ENCODE measurements around the gene PRSS37. TPM values are rescaled to one million over a fixed set of nuclear protein-coding genes. Genes with fewer than 3 reads are reported as not detected.

PRSS37 gene
- total RNA-seq (2014; rRNA removed; shearing (Covaris generic)): not detected in 2 replicates

GRCh38 chr7:141841385-141841784 lies at the start of gene PRSS37:
Gene PRSS37, minus strand, starts transcription at chr7:141841485. Its CDS starts 436 bp downstream, at chr7:141841049.
- Histone ChIP-seq H3K4me1 (no peaks in the 10 kb centered on the region), H3K36me3 (no peaks in the 10 kb centered on the region), H3K27ac (no peak within 1 kb of the TSS), H3K27me3 (no peaks in the 10 kb centered on the region), H3K9me3 (replicated peaks) (no peaks in the 10 kb centered on the region), H3K4me3 (no peak within 1 kb of the TSS)
- no peak for DNase-seq

GRCh38 chr7:141889321-141889720 lies 48.0 kb upstream of the PRSS37 start:
- no peak overlapping the region for H3K4me3 ChIP-seq

GRCh38 chr7:141884539-141885225 lies 43.4 kb upstream of the PRSS37 start:
- no peaks in the 10 kb centered on the region for H3K36me3 ChIP-seq
- H3K27me3 ChIP-seq: no peaks in the 10 kb centered on the region
- DNase-seq: no peak
- H3K4me1 ChIP-seq: no peaks in the 10 kb centered on the region
- H3K27ac ChIP-seq: no peak overlapping the region
- no peaks in the 10 kb centered on the region for H3K9me3 ChIP-seq (replicated peaks)
- no peak overlapping the region for H3K4me3 ChIP-seq

More at GRCh38 chr7:141889321-141889720, 48.0 kb upstream of the PRSS37 start:
- no peak for DNase-seq
- H3K27ac ChIP-seq: no peak overlapping the region
- no peaks in the 10 kb centered on the region for H3K36me3 ChIP-seq
- no peaks in the 10 kb centered on the region for H3K27me3 ChIP-seq
- no peaks in the 10 kb centered on the region for H3K9me3 ChIP-seq (replicated peaks)
- H3K4me1 ChIP-seq: no peaks in the 10 kb centered on the region

GRCh38 chr7:141880960-141881359 lies 39.7 kb upstream of the PRSS37 start:
- H3K27me3 ChIP-seq: no peaks in the 10 kb centered on the region; the same call in 1 of the 2 replicates
- no peaks in the 10 kb centered on the region for H3K9me3 ChIP-seq (replicated peaks)
- DNase-seq: no peak
- H3K36me3 ChIP-seq: no peaks in the 10 kb centered on the region
- no peak overlapping the region for H3K4me3 ChIP-seq
- no peak overlapping the region for H3K27ac ChIP-seq
- H3K4me1 ChIP-seq: no peaks in the 10 kb centered on the region

GRCh38 chr7:141877365-141877764 lies 36.1 kb upstream of the PRSS37 start:
- DNase-seq: no peak
- no peak overlapping the region for H3K4me3 ChIP-seq
- H3K9me3 ChIP-seq (replicated peaks): no peaks in the 10 kb centered on the region
- no peaks in the 10 kb centered on the region for H3K4me1 ChIP-seq
- no peaks in the 10 kb centered on the region for H3K36me3 ChIP-seq
- no peak overlapping the region for H3K27ac ChIP-seq
- H3K27me3 ChIP-seq: no peaks in the 10 kb centered on the region; the same call in 1 of the 2 replicates

GRCh38 chr7:141876371-141876770 lies 35.1 kb upstream of the PRSS37 start:
- H3K27ac ChIP-seq: no peak overlapping the region
- H3K27me3 ChIP-seq: no peaks in the 10 kb centered on the region; the same call in 1 of the 2 replicates
- H3K9me3 ChIP-seq (replicated peaks): no peaks in the 10 kb centered on the region
- no peak overlapping the region for H3K4me3 ChIP-seq
- DNase-seq: no peak
- H3K36me3 ChIP-seq: no peaks in the 10 kb centered on the region
- no peaks in the 10 kb centered on the region for H3K4me1 ChIP-seq

GRCh38 chr7:141875453-141875852 lies 34.2 kb upstream of the PRSS37 start:
- H3K27ac ChIP-seq: no peak overlapping the region
- no peaks in the 10 kb centered on the region for H3K4me1 ChIP-seq
- H3K4me3 ChIP-seq: no peak overlapping the region
- no peaks in the 10 kb centered on the region; the same call in 1 of the 2 replicates for H3K27me3 ChIP-seq
- DNase-seq: no peak
- no peaks in the 10 kb centered on the region for H3K9me3 ChIP-seq (replicated peaks)
- H3K36me3 ChIP-seq: no peaks in the 10 kb centered on the region

- H3K4me1 ChIP-seq: no peaks in the 10 kb centered on the region
- no peak overlapping the region for H3K27ac ChIP-seq
- no peak overlapping the region for H3K4me3 ChIP-seq
- no peaks in the 10 kb centered on the region for H3K9me3 ChIP-seq (replicated peaks)
- DNase-seq: no peak
- no peaks in the 10 kb centered on the region for H3K36me3 ChIP-seq
- H3K27me3 ChIP-seq: no peaks in the 10 kb centered on the region; the same call in 1 of the 2 replicates
Observed at GRCh38 chr7:141874787-141875186, 33.5 kb upstream of the PRSS37 start.

- no peak overlapping the region for H3K4me3 ChIP-seq
- H3K9me3 ChIP-seq (replicated peaks): no peaks in the 10 kb centered on the region
- H3K4me1 ChIP-seq: no peaks in the 10 kb centered on the region
- no peak for DNase-seq
- no peaks in the 10 kb centered on the region for H3K36me3 ChIP-seq
- H3K27ac ChIP-seq: no peak overlapping the region
- H3K27me3 ChIP-seq: no peaks in the 10 kb centered on the region; the same call in 1 of the 2 replicates
Observed at GRCh38 chr7:141872931-141873330, 31.6 kb upstream of the PRSS37 start.

- H3K4me3 ChIP-seq: no peak overlapping the region
- H3K9me3 ChIP-seq (replicated peaks): no peaks in the 10 kb centered on the region
- H3K27me3 ChIP-seq: no peaks in the 10 kb centered on the region
- H3K36me3 ChIP-seq: no peaks in the 10 kb centered on the region
- H3K4me1 ChIP-seq: no peaks in the 10 kb centered on the region
- DNase-seq: no peak
- no peak overlapping the region for H3K27ac ChIP-seq
Observed at GRCh38 chr7:141866974-141867373, 25.7 kb upstream of the PRSS37 start.

- no peaks in the 10 kb centered on the region for H3K9me3 ChIP-seq (replicated peaks)
- H3K4me3 ChIP-seq: no peak overlapping the region
- no peak for DNase-seq
- H3K36me3 ChIP-seq: no peaks in the 10 kb centered on the region
- no peaks in the 10 kb centered on the region for H3K27me3 ChIP-seq
- H3K4me1 ChIP-seq: no peaks in the 10 kb centered on the region
- H3K27ac ChIP-seq: no peak overlapping the region
Observed at GRCh38 chr7:141864765-141865447, 23.6 kb upstream of the PRSS37 start.

GRCh38 chr7:141860207-141860606 lies 18.9 kb upstream of the PRSS37 start:
- H3K27ac ChIP-seq: no peak overlapping the region
- H3K36me3 ChIP-seq: no peaks in the 10 kb centered on the region
- H3K27me3 ChIP-seq: no peaks in the 10 kb centered on the region
- no peak overlapping the region for H3K4me3 ChIP-seq
- no peaks in the 10 kb centered on the region for H3K9me3 ChIP-seq (replicated peaks)
- DNase-seq: no peak
- H3K4me1 ChIP-seq: no peaks in the 10 kb centered on the region

GRCh38 chr7:141847996-141848395 lies 6.7 kb upstream of the PRSS37 start:
- DNase-seq: no peak
- Histone ChIP-seq H3K9me3 (replicated peaks) (no peaks in the 10 kb centered on the region), H3K27me3 (no peaks in the 10 kb centered on the region), H3K36me3 (no peaks in the 10 kb centered on the region), H3K4me3 (no peak overlapping the region), H3K27ac (no peak overlapping the region), H3K4me1 (no peaks in the 10 kb centered on the region)

GRCh38 chr7:141844256-141844655 lies 3.0 kb upstream of the PRSS37 start:
- DNase-seq: no peak
- Histone ChIP-seq H3K9me3 (replicated peaks) (no peaks in the 10 kb centered on the region), H3K4me3 (no peak overlapping the region), H3K4me1 (no peaks in the 10 kb centered on the region), H3K27me3 (no peaks in the 10 kb centered on the region), H3K27ac (no peak overlapping the region), H3K36me3 (no peaks in the 10 kb centered on the region)

GRCh38 chr7:141842904-141843303 lies 1.6 kb upstream of the PRSS37 start:
- Histone ChIP-seq H3K4me3 (no peak overlapping the region), H3K27ac (no peak overlapping the region), H3K9me3 (replicated peaks) (no peaks in the 10 kb centered on the region), H3K36me3 (no peaks in the 10 kb centered on the region), H3K4me1 (no peaks in the 10 kb centered on the region), H3K27me3 (no peaks in the 10 kb centered on the region)
- no peak for DNase-seq
